Retinal pigment epithelial cell (primary cell): ENCODE results near the gene LAMB3.
A peak's percentile ranks its signal among the peaks of the same experiment; 100 is the strongest.
"Not testable (repeated sequence)": the region's sequence is repeated elsewhere in the genome, so short reads cannot be mapped to it uniquely, and the experiment has no call there.

Experiments used
- DNase-seq: peaks from one replicate; pipeline ENCODE4 v3.0.0-alpha.2; 2010; ENCODE audit warnings: low read depth
- H3K4me3 ChIP-seq: 2 replicates; pipeline ENCODE4 v1.5.1; 2011; ENCODE audit warnings: mild to moderate bottlenecking, low read length, control low read depth, moderate library complexity
- CTCF ChIP-seq: conservative IDR thresholded peaks from 2 replicates; pipeline ENCODE4 v1.5.1; 2011; ENCODE audit warnings: low read depth, low read length, control low read depth, inconsistent platforms

Gene LAMB3

GRCh38 chr1:209652121-209652735, at the start of gene LAMB3:
TSS of gene LAMB3 (minus strand) at chr1:209652425. CDS start at chr1:209650944, 1,481 bp downstream.
- TF ChIP-seq CTCF, result no peak
- H3K4me3 ChIP-seq, result no peak within 1 kb of the TSS
- DNase-seq, result no peak

DNA sequence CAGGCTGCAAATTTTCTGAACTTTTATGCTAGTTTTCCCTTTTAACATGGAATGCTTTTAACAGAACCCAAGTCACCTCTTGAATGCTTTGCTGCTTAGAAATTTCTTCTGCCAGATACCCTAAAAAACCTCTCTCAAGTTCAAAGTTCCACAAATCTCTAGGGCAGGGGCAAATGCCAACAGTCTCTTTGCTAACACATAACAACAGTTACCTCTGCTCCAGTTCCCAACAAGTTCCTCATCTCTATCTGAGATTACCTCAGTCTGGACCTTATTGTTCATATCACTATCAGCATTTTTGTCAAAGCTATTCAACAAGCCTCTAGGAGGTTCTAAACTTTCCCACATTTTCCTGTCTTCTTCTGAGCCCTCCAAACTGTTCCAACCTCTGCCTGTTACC, 48.5 kb upstream of the LAMB3 start:
- not testable (repeated sequence) for DNase-seq, H3K4me3 ChIP-seq

GRCh38 chr1:209697126-209697525, 44.9 kb upstream of the LAMB3 start:
- TF ChIP-seq CTCF, result no peak
- no peak for DNase-seq
- H3K4me3 ChIP-seq, result no peak overlapping the region

DNA sequence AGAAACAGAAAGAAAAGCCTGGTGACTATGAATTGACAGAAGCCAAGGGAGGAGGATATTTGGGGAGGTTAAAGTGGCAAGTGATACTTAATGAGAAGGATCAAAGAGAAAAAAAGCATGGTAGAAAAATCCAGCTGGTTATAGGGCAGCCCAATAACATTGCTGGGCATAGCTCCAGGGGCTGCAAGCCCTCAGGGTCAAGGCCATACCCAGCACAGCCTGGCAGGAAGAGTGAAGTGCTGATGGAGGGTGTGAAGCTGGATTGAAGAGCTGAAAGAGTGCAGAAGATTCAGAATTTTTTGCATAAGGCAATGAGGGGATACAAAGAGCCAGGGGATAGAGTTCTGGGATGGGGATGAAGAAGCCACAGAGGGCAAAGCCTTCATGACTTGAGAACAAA, 44.4 kb upstream of the LAMB3 start:
- no peak overlapping the region for H3K4me3 ChIP-seq
- TF ChIP-seq CTCF, result no peak
- DNase-seq, result no peak

DNA sequence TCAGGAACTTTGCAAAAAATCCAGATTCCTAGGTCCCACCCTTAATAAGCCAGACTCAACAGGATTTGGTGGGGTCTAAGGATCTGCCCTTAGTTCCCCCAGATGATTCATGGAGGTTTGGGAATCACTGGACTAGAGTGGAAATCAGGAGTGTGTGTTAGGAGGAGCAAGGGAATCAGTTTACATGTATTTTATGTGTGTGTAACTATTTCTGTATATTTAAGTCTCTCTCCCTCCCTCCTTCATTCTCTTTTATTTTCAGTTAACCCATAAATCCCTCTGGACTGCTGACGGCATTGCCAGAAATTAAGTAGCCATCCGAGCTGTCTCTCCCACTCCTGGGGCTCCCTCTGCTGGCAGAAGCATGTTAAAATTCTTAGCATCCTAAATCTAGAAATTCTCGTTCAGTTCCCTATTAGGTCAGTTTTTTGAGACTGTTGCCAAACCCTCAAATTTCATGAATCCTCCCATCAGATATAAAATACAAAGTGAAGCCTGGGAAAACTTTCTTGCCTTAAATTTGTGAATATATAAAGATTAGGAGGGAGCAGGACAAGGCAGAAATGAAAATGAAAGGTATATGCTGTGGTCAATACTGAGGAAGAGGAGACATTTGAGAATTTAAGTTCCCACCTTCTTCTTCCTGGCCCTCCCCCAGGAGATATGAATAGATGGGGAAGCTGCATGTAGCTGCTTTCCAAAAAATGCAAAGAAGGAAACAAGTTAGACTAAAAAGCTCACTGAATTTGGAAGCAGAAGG, 40.7 kb upstream of the LAMB3 start:
- no peak overlapping the region for H3K4me3 ChIP-seq
- TF ChIP-seq CTCF, result peak; percentile 86
- peak; percentile 30 for DNase-seq

- no peak for DNase-seq
- no peak overlapping the region for H3K4me3 ChIP-seq
- no peak for TF ChIP-seq CTCF
Measured at GRCh38 chr1:209692296-209692695, 40.1 kb upstream of the LAMB3 start.

GRCh38 chr1:209691237-209691636, 39.0 kb upstream of the LAMB3 start:
- TF ChIP-seq CTCF, result no peak
- DNase-seq, result no peak
- no peak overlapping the region for H3K4me3 ChIP-seq
